ENCODE results near the gene COPG1.

The COPG1 gene

DNA sequence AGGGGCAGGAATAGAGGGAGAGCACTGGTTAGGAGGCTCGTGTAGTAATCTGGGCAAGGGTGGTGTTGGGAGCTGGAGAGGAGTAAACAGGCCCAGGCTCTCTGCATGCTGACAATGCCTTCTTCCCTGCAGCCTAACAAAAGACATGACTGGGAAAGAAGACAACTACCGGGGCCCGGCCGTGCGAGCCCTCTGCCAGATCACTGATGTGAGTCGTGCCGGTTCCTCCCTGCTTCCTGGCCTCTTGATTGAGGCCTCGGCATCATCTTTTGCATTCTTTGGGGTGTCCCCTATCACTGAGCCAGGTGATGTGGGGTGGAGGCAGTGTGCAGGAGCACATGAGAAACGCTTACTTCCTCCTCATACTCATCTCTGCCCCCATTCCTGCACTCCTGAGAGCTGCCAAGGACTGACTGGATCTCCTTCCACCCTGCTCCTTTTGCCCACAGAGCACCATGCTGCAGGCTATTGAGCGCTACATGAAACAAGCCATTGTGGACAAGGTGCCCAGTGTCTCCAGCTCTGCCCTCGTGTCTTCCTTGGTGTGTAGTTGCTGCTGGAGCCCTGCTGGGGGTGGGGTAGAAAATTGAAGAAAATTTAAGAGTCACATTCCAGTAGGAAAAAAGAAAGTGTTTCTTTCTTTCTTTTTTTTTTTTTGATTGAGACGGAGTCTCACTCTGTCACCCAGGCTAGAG lies 5.3 kb downstream of the COPG1 start:
- Histone ChIP-seq H3K9me2 (replicated peaks; ENCODE audit: low read depth, low read length) (no peaks in the 10 kb centered on the region), H4K20me1 (ENCODE audit: insufficient read depth, low read length, poor library complexity, severe bottlenecking) (peaks cover 9% of the 10 kb centered on the region), H3K9me3 (ENCODE audit: insufficient read depth, low read depth, low read length) (no peaks in the 10 kb centered on the region), H3K36me3 (ENCODE audit: insufficient read depth, low read length) (peaks cover 60% of the 10 kb centered on the region; the same call in 1 of the 2 replicates), H3F3A (ENCODE audit: low read depth) (no peaks in the 10 kb centered on the region), H3K4me2 (ENCODE audit: low read depth, low read length, poor library complexity, severe bottlenecking) (no peak overlapping the region), H3K79me2 (ENCODE audit: insufficient read depth, low read length) (peaks cover 22% of the 10 kb centered on the region), H3K4me1 (ENCODE audit: insufficient read depth, low read length, poor library complexity, severe bottlenecking) (peaks cover 15% of the 10 kb centered on the region), H3K27me3 (ENCODE audit: insufficient read depth, low read length, poor library complexity, severe bottlenecking) (no peaks in the 10 kb centered on the region), H2AFZ (ENCODE audit: low read length) (no peak overlapping the region), H3K4me3 (ENCODE audit: low read length, poor library complexity, severe bottlenecking) (no peak overlapping the region), H3K9ac (ENCODE audit: low read depth, low read length, poor library complexity, severe bottlenecking) (no peak overlapping the region)
- TF ChIP-seq CTCF (conservative IDR thresholded peaks at IDR 0.05; ENCODE audit: low read length) (no peak), EZH2phosphoT487 (IDR thresholded peaks at IDR 0.05; ENCODE audit: borderline replicate concordance) (no peak)

DNA sequence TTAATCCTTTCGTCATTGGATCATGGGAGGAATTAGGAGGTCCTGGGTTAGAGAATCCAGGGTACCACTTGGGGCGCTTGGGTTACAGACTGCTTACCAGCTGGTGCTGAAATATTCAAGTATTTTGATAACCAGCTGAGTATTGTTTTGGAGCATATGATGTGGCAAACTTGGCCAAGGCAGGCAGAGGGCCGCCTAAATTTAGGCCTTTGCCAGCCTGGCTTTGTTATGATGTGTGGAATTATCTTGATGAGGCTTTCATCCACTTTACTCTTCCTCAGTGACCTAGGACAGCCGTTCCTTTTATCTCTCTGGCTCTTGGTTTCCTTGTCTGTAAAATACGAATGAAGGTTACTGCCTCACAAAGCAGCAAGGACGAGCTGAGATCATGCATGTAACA lies 6.9 kb downstream of the COPG1 start:
- no peak overlapping the region for H3K4me2 ChIP-seq (ENCODE audit: low read depth, low read length, poor library complexity, severe bottlenecking)
- H2AFZ ChIP-seq (ENCODE audit: low read length) = no peak overlapping the region
- no peaks in the 10 kb centered on the region for H3K9me3 ChIP-seq (ENCODE audit: insufficient read depth, low read depth, low read length)
- no peak for TF ChIP-seq CTCF (conservative IDR thresholded peaks at IDR 0.05; ENCODE audit: low read length)
- no peak for TF ChIP-seq EZH2phosphoT487 (IDR thresholded peaks at IDR 0.05; ENCODE audit: borderline replicate concordance)
- peaks cover 4% of the 10 kb centered on the region for H4K20me1 ChIP-seq (ENCODE audit: insufficient read depth, low read length, poor library complexity, severe bottlenecking)
- H3F3A ChIP-seq (ENCODE audit: low read depth) = no peaks in the 10 kb centered on the region
- peaks cover 76% of the 10 kb centered on the region; the same call in 1 of the 2 replicates for H3K36me3 ChIP-seq (ENCODE audit: insufficient read depth, low read length)
- H3K79me2 ChIP-seq (ENCODE audit: insufficient read depth, low read length) = peaks cover 11% of the 10 kb centered on the region
- H3K27me3 ChIP-seq (ENCODE audit: insufficient read depth, low read length, poor library complexity, severe bottlenecking) = no peaks in the 10 kb centered on the region
- H3K9me2 ChIP-seq (replicated peaks; ENCODE audit: low read depth, low read length) = no peaks in the 10 kb centered on the region
- H3K4me3 ChIP-seq (ENCODE audit: low read length, poor library complexity, severe bottlenecking) = no peak overlapping the region
- no peak overlapping the region for H3K9ac ChIP-seq (ENCODE audit: low read depth, low read length, poor library complexity, severe bottlenecking)
- H3K4me1 ChIP-seq (ENCODE audit: insufficient read depth, low read length, poor library complexity, severe bottlenecking) = peaks cover 6% of the 10 kb centered on the region

DNA sequence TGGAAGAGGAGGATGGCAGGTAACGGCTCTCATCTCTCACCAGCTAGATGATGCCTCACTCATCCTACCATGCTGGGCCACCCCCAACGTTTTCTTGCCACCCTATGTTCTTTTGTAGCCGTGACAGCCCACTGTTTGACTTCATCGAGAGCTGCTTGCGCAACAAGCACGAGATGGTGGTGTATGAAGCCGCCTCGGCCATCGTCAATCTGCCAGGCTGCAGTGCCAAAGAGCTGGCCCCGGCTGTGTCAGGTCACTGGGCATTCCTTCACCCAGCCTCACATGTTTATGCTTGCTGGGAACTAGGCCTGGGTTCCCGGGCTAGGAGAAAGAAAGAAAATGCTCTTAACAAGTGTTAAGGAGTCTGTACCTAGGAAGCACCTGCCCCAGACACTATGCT lies 8.2 kb downstream of the COPG1 start:
- Histone ChIP-seq H3K4me3 (ENCODE audit: low read length, poor library complexity, severe bottlenecking) (no peak overlapping the region), H2AFZ (ENCODE audit: low read length) (no peak overlapping the region), H3K36me3 (ENCODE audit: insufficient read depth, low read length) (peaks cover 79% of the 10 kb centered on the region; the same call in 1 of the 2 replicates), H3K9me3 (ENCODE audit: insufficient read depth, low read depth, low read length) (no peaks in the 10 kb centered on the region), H4K20me1 (ENCODE audit: insufficient read depth, low read length, poor library complexity, severe bottlenecking) (no peaks in the 10 kb centered on the region), H3K79me2 (ENCODE audit: insufficient read depth, low read length) (no peaks in the 10 kb centered on the region; the same call in 1 of the 2 replicates), H3K27me3 (ENCODE audit: insufficient read depth, low read length, poor library complexity, severe bottlenecking) (no peaks in the 10 kb centered on the region), H3F3A (ENCODE audit: low read depth) (no peaks in the 10 kb centered on the region), H3K4me2 (ENCODE audit: low read depth, low read length, poor library complexity, severe bottlenecking) (no peak overlapping the region), H3K4me1 (ENCODE audit: insufficient read depth, low read length, poor library complexity, severe bottlenecking) (peaks cover 4% of the 10 kb centered on the region), H3K9ac (ENCODE audit: low read depth, low read length, poor library complexity, severe bottlenecking) (no peak overlapping the region), H3K9me2 (replicated peaks; ENCODE audit: low read depth, low read length) (no peaks in the 10 kb centered on the region)
- TF ChIP-seq EZH2phosphoT487 (IDR thresholded peaks at IDR 0.05; ENCODE audit: borderline replicate concordance) (no peak), CTCF (conservative IDR thresholded peaks at IDR 0.05; ENCODE audit: low read length) (no peak)
